Astrocyte (in vitro differentiated cells and primary cell): Measurements from ENCODE around the gene TMEM132E.

Source experiments
- EZH2 ChIP-seq: IDR thresholded peaks from 2 replicates; pipeline ENCODE4 v1.6.1; 2012; ENCODE audit warnings: mild to moderate bottlenecking, low read length, inconsistent platforms; ENCODE audit not compliant: insufficient read depth
- TF ChIP-seq, protein P1 (sequence below): IDR thresholded peaks from 2 replicates; pipeline ENCODE4 v1.5.1; 2011; ENCODE audit warnings: low read depth, mild to moderate bottlenecking, inconsistent platforms, low read length, moderate library complexity; ENCODE audit not compliant: insufficient read depth

DNA sequence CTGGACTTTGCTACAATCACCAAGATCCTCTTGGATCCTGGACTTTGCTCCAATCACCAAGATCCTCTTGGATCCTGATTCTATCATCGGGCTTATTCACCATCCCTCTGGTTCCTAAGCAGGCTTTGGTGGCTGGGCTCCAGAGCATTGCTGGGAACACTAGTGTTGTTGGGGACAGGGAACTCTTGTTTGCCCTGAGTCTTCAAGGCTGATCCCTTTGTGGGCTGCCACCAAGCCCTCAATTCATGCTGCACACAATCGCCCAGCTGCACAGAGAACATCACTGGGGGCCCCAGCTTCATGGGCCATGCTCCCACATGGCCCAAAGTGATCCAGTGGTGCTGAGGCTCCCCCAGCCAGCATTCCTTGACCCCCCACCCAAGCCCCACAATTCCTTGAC is 88.3 kb downstream of the TMEM132E start:
- TF ChIP-seq, protein P1, sequence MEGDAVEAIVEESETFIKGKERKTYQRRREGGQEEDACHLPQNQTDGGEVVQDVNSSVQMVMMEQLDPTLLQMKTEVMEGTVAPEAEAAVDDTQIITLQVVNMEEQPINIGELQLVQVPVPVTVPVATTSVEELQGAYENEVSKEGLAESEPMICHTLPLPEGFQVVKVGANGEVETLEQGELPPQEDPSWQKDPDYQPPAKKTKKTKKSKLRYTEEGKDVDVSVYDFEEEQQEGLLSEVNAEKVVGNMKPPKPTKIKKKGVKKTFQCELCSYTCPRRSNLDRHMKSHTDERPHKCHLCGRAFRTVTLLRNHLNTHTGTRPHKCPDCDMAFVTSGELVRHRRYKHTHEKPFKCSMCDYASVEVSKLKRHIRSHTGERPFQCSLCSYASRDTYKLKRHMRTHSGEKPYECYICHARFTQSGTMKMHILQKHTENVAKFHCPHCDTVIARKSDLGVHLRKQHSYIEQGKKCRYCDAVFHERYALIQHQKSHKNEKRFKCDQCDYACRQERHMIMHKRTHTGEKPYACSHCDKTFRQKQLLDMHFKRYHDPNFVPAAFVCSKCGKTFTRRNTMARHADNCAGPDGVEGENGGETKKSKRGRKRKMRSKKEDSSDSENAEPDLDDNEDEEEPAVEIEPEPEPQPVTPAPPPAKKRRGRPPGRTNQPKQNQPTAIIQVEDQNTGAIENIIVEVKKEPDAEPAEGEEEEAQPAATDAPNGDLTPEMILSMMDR: no peak
- no peak for TF ChIP-seq EZH2
